Lung (tissue), 12 donors: Measurements from ENCODE around the gene CSRP3. TPM values are rescaled to one million over a fixed set of nuclear protein-coding genes. Genes with fewer than 3 reads are reported as not detected.

Source experiments
- ATAC-seq: fragments of 200-7000 bp; cut with Tn5 transposase; one replicate; pipeline ENCODE4 v1.9.1; 2020; ENCODE audit warnings: moderate number of reproducible peaks; ENCODE audit not compliant: insufficient read depth, low FRiP score
- DNase-seq, 3 donors: peaks; one replicate each; pipeline ENCODE4 v3.0.0-alpha.2; 2013 to 2017
- H3K27ac ChIP-seq, 2 donors: one replicate each; pipeline ENCODE4 v1.5.1; 2013; ENCODE audit warnings: mild to moderate bottlenecking in 2 of 2, moderate library complexity in 2 of 2, control low read depth in 1 of 2, inconsistent platforms in 1 of 2, low read depth in 1 of 2, low read length in 1 of 2
- H3K27me3 ChIP-seq, 3 donors: one replicate each; pipeline ENCODE4 v1.5.1; 2013; ENCODE audit warnings: low read length in 2 of 3; ENCODE audit not compliant: control insufficient read depth in 3 of 3, insufficient read depth in 3 of 3
- H3K36me3 ChIP-seq, 4 donors: one replicate each; pipeline ENCODE4 v1.5.1; 2013; ENCODE audit warnings: low read length in 4 of 4, mild to moderate bottlenecking in 1 of 4, moderate library complexity in 1 of 4; ENCODE audit not compliant: control insufficient read depth in 4 of 4, insufficient read depth in 4 of 4
- H3K4me1 ChIP-seq, 5 donors: one replicate each; pipeline ENCODE4 v1.5.1; 2013; ENCODE audit warnings: low read length in 5 of 5, mild to moderate bottlenecking in 2 of 5, moderate library complexity in 1 of 5; ENCODE audit not compliant: control insufficient read depth in 5 of 5, insufficient read depth in 5 of 5
- H3K4me3 ChIP-seq: one replicate; pipeline ENCODE4 v1.5.1; 2013; ENCODE audit warnings: mild to moderate bottlenecking, control low read depth, moderate library complexity
- H3K9ac ChIP-seq, 2 donors: one replicate each; pipeline ENCODE4 v1.5.1; 2013; ENCODE audit warnings: low read length in 2 of 2, control low read depth in 1 of 2; ENCODE audit not compliant: insufficient read depth in 1 of 2
- H3K9me3 ChIP-seq, 4 donors: one replicate each; pipeline ENCODE4 v1.5.1; 2013; ENCODE audit warnings: low read length in 3 of 4, mild to moderate bottlenecking in 1 of 4, moderate library complexity in 1 of 4; ENCODE audit not compliant: control insufficient read depth in 4 of 4, insufficient read depth in 3 of 4
- CTCF ChIP-seq: IDR thresholded peaks from 2 replicates; pipeline ENCODE4 v1.5.1; 2012; ENCODE audit warnings: mild to moderate bottlenecking; ENCODE audit errors: control extremely low read depth, extremely low read depth
- WGBS, 2 donors: extraction: QIAGEN DNeasy Blood & Tissue Kit; methylation state at CpG; one replicate each; pipeline ENCODE4 v1.1.7; 2013; 5-methylcytosine and 5-hydroxymethylcytosine counted together
- polyA plus RNA-seq, 2 donors: library from polyadenylated mRNA; stranded (reverse); fragments of 200-250 nt; gene quantifications; one replicate each; pipeline ENCODE4 v1.2.1, GENCODE V29; 2013
- total RNA-seq, 2 donors: library from RNA; depleted of rRNA in 1 of 2; stranded (reverse); fragments of >200 nt in 1 of 2; gene quantifications; one replicate each; pipeline ENCODE4 v1.2.1, GENCODE V29; 2014 to 2021
- donor health status: control.
- donor health status: control.
- donor health status: Bipolar disorder and iron deficiency.
- donor health status: healthy.
- donor health status: DM: yes; HTN: yes; CAD: no.

Gene CSRP3
- total and polyA plus RNA-seq, 4 donors: 0.07 to 3.5 TPM; not detected in 2

GRCh38 chr11:19199771-19200170 is 2.0 kb downstream of the CSRP3 start:
- no peak for ATAC-seq
- Histone ChIP-seq H3K9ac (no peak overlapping the region), H3K9me3 (peaks cover 0 to 3% (median 0%) of the 10 kb centered on the region in 4 donors), H3K4me1 (peaks cover 0 to 18% (median 6%) of the 10 kb centered on the region in 5 donors), H3K4me3 (no peak overlapping the region), H3K27ac (peak overlapping the region in 1 of 2 donors; percentile 58), H3K27me3 (no peaks in the 10 kb centered on the region), H3K36me3 (no peaks in the 10 kb centered on the region)
- TF ChIP-seq CTCF: no peak
- WGBS, 2 donors: 1 to 12% methylated on average over 3 of the region's 3 CpGs
- peak in 2 of 3 donors; percentile 36 to 62 for DNase-seq

- no peaks in the 10 kb centered on the region for H3K27me3 ChIP-seq
- peaks cover 0 to 3% (median 0%) of the 10 kb centered on the region in 4 donors for H3K9me3 ChIP-seq
- no peak for DNase-seq
- peak overlapping the region in 1 of 2 donors; percentile 58 for H3K27ac ChIP-seq
- no peak overlapping the region for H3K9ac ChIP-seq
- no peaks in the 10 kb centered on the region for H3K36me3 ChIP-seq
- ATAC-seq: no peak
- H3K4me1 ChIP-seq: peaks cover 0 to 18% (median 6%) of the 10 kb centered on the region in 5 donors
- WGBS, 2 donors: 89% methylated on average over 7 of the region's 7 CpGs
- no peak for TF ChIP-seq CTCF
- H3K4me3 ChIP-seq: no peak overlapping the region
Observed at GRCh38 chr11:19199048-19199447, 2.7 kb downstream of the CSRP3 start.

- no peak for ATAC-seq
- 88 to 93% methylated on average over 6 of the region's 6 CpGs for WGBS, 2 donors
- DNase-seq: no peak
Observed at GRCh38 chr11:19196432-19196831, 5.4 kb downstream of the CSRP3 start.

More at GRCh38 chr11:19196432-19196831, 5.4 kb downstream of the CSRP3 start:
- TF ChIP-seq CTCF: no peak
- Histone ChIP-seq H3K27ac (peak overlapping the region in 1 of 2 donors; percentile 73), H3K27me3 (no peaks in the 10 kb centered on the region), H3K9ac (no peak overlapping the region), H3K36me3 (no peaks in the 10 kb centered on the region), H3K4me1 (peaks cover 0 to 25% (median 6%) of the 10 kb centered on the region in 5 donors), H3K9me3 (no peaks in the 10 kb centered on the region), H3K4me3 (no peak overlapping the region)
